ENCODE measurements around the gene KLHDC7A. TPM values are rescaled to one million over a fixed set of nuclear protein-coding genes. Genes with fewer than 3 reads are reported as not detected.

Gene KLHDC7A
- polyA plus RNA-seq, 4 donors, result 0.19 to 7.5 (median 0.25) TPM

DNA sequence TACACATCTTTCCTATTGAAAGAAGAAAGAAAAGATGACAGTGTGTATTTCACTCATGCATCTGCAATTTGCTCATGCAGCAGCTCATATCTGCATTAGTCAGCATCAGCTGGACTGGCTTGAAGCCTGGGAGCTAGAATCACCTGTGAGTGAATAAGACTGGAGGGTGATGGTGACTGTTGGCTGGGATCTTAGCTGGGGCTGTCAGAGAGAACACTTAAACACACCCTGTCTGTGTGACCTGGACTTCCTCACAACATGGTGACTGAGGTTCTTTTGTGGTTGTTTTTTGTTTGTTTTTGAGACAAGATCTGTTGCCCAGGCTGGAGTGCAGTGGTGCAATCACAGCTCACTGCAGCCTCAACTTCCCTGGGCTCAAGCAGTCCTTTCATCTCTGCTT, 24.9 kb downstream of the KLHDC7A start:
- H3K27ac ChIP-seq (ENCODE audit: low read depth in 1 of 3, low read length in 2 of 3), result no peak overlapping the region
- no peak overlapping the region for H3K4me3 ChIP-seq (ENCODE audit: low read depth in 1 of 3, low read length in 3 of 3)
- no peak for FAIRE-seq
- H3K4me1 ChIP-seq (ENCODE audit: control insufficient read depth in 3 of 3, insufficient read depth in 2 of 3, low read depth in 1 of 3, low read length in 2 of 3), result no peaks in the 10 kb centered on the region
- no peaks in the 10 kb centered on the region for H3K9me3 ChIP-seq (ENCODE audit: control insufficient read depth in 2 of 2, insufficient read depth in 1 of 2, low read depth in 1 of 2, low read length in 1 of 2)
- DNase-seq, result no peak
- no peaks in the 10 kb centered on the region for H3K36me3 ChIP-seq (ENCODE audit: control insufficient read depth in 3 of 3, insufficient read depth in 2 of 3, low read depth in 1 of 3, low read length in 3 of 3)
- H3K27me3 ChIP-seq (ENCODE audit: control insufficient read depth in 3 of 3, insufficient read depth in 3 of 3, low read length in 3 of 3), result no peaks in the 10 kb centered on the region

DNA sequence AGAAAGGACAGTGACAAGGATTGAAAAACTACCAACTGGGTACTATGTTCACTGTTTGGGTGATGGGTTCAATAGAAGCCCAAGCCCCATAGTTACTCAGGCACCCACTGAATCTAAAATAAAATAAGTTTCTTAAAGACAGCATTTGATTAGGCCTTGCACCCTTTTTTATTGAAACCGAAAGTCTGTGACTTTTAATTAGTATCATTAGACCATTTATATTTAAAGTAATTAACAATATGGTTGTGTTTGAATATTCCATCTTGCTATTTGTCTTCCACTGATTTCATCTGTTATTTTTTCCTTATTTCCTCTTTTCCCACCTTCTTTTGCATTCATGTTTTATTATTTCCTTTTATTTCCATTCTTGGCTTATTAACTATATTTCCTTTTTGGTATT, 27.4 kb downstream of the KLHDC7A start:
- no peak overlapping the region for H3K4me3 ChIP-seq (ENCODE audit: low read depth in 1 of 3, low read length in 3 of 3)
- H3K9me3 ChIP-seq (ENCODE audit: control insufficient read depth in 2 of 2, insufficient read depth in 1 of 2, low read depth in 1 of 2, low read length in 1 of 2), result no peaks in the 10 kb centered on the region
- H3K27ac ChIP-seq (ENCODE audit: low read depth in 1 of 3, low read length in 2 of 3), result no peak overlapping the region
- H3K4me1 ChIP-seq (ENCODE audit: control insufficient read depth in 3 of 3, insufficient read depth in 2 of 3, low read depth in 1 of 3, low read length in 2 of 3), result no peaks in the 10 kb centered on the region
- 88 to 100% (median 95%) methylated on average over 1 of the region's 1 CpG for WGBS, 3 donors
- H3K27me3 ChIP-seq (ENCODE audit: control insufficient read depth in 3 of 3, insufficient read depth in 3 of 3, low read length in 3 of 3), result no peaks in the 10 kb centered on the region
- H3K36me3 ChIP-seq (ENCODE audit: control insufficient read depth in 3 of 3, insufficient read depth in 2 of 3, low read depth in 1 of 3, low read length in 3 of 3), result no peaks in the 10 kb centered on the region
- DNase-seq (no peak), FAIRE-seq (no peak)

DNA sequence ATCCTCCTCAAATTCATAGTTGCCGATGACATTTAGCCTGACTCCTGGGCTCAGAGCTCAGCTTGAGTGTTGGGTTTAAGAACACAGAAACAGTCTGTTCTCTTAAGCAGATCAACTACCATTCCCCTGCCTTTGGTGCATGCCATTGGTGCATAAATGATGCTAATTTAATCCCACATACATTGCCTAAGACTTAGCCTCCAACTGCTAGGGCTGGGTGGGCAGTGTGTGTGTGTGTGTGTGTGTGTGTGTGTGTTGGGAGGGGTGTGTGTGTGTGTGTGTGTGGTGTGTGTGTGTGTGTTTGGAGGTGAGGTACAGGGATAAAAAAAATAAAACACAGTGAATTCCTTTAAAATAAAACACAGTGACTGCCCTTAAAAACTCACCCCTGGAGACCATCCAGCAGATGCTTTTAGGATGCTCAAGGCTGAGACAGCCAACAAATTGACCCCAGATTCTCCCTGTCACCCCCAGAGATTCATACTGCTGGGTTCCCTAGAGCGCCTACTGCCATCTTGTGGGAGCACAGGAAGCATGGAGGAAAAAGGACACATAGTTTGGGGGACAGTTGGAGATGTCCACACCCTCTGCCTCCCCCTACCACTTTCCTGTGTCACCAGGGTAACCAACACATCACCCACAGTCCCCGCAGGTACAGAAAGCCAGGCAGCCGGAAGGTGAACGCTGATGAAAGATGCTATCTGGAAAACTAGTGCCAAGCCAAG, 30.6 kb downstream of the KLHDC7A start:
- DNase-seq (no peak), FAIRE-seq (no peak)
- Histone ChIP-seq H3K4me1 (ENCODE audit: control insufficient read depth in 3 of 3, insufficient read depth in 2 of 3, low read depth in 1 of 3, low read length in 2 of 3) (no peaks in the 10 kb centered on the region), H3K27ac (ENCODE audit: low read depth in 1 of 3, low read length in 2 of 3) (no peak overlapping the region), H3K27me3 (ENCODE audit: control insufficient read depth in 3 of 3, insufficient read depth in 3 of 3, low read length in 3 of 3) (no peaks in the 10 kb centered on the region), H3K36me3 (ENCODE audit: control insufficient read depth in 3 of 3, insufficient read depth in 2 of 3, low read depth in 1 of 3, low read length in 3 of 3) (no peaks in the 10 kb centered on the region), H3K4me3 (ENCODE audit: low read depth in 1 of 3, low read length in 3 of 3) (no peak overlapping the region), H3K9me3 (ENCODE audit: control insufficient read depth in 2 of 2, insufficient read depth in 1 of 2, low read depth in 1 of 2, low read length in 1 of 2) (peaks cover 0 to 6% of the 10 kb centered on the region in 2 donors)
- 82 to 86% (median 84%) methylated on average over 5 of the region's 5 CpGs for WGBS, 3 donors

DNA sequence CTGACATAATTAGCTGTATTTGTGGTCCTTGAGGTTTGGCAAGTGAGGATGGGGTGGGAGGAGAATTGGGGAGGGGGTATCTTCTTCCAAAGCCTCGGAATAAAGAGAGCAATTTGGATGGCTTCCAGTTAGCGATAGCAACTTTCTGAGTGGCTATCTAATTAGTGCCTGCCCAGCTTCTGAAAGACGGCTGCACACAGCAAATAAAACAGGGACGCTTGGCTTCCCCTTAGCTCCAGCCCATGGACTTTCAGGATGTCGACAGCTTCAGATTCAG, 31.1 kb downstream of the KLHDC7A start:
- WGBS, 3 donors, result 50 to 60% (median 56%) methylated on average over 5 of the region's 5 CpGs
- no peak for DNase-seq
- H3K36me3 ChIP-seq (ENCODE audit: control insufficient read depth in 3 of 3, insufficient read depth in 2 of 3, low read depth in 1 of 3, low read length in 3 of 3), result no peaks in the 10 kb centered on the region
- no peaks in the 10 kb centered on the region for H3K27me3 ChIP-seq (ENCODE audit: control insufficient read depth in 3 of 3, insufficient read depth in 3 of 3, low read length in 3 of 3)
- no peak for FAIRE-seq
- H3K4me3 ChIP-seq (ENCODE audit: low read depth in 1 of 3, low read length in 3 of 3), result no peak overlapping the region
- peaks cover 0 to 8% of the 10 kb centered on the region in 2 donors for H3K9me3 ChIP-seq (ENCODE audit: control insufficient read depth in 2 of 2, insufficient read depth in 1 of 2, low read depth in 1 of 2, low read length in 1 of 2)
- H3K4me1 ChIP-seq (ENCODE audit: control insufficient read depth in 3 of 3, insufficient read depth in 2 of 3, low read depth in 1 of 3, low read length in 2 of 3), result no peaks in the 10 kb centered on the region
- H3K27ac ChIP-seq (ENCODE audit: low read depth in 1 of 3, low read length in 2 of 3), result no peak overlapping the region

DNA sequence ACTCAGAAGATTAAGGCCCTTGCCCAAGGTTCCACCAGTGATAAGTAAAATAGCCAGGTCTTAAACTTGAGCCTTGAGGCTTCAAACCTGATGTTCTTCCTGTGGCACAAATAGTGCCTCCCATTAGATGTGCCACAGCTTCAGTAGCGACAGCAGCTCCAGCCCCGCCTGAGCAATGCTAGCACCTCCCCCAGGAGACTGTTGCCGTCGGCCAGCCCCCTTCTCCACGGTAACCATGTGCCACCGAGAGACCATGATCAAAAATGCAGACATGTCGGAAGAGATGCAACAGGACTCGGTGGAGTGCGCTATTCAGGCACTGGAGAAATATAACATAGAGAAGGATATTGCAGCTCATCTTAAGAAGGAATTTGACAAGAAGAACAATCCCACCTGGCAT, 32.2 kb downstream of the KLHDC7A start:
- WGBS, 3 donors, result 62 to 77% (median 74%) methylated on average over 9 of the region's 9 CpGs

DNA sequence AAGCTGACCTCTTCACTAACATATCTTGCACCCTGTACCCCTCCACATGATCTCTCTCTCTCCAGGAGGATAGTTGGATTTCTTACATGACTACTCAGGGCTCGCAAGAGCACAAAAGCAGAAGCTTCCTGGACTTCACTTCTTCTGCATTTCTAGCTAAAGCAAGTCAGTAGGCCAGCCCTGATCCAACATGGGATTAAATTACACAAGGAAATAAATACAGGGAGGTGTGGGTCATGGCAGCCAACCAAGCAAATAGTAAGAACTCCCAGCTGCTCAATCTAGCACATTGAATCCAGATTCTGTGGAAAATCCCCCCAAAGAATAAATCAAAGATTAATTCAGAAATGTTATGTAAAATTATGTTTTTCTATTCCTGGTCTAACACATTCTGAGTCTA, 33.3 kb downstream of the KLHDC7A start:
- Histone ChIP-seq H3K4me1 (ENCODE audit: control insufficient read depth in 3 of 3, insufficient read depth in 2 of 3, low read depth in 1 of 3, low read length in 2 of 3) (no peaks in the 10 kb centered on the region), H3K27ac (ENCODE audit: low read depth in 1 of 3, low read length in 2 of 3) (no peak overlapping the region), H3K36me3 (ENCODE audit: control insufficient read depth in 3 of 3, insufficient read depth in 2 of 3, low read depth in 1 of 3, low read length in 3 of 3) (no peaks in the 10 kb centered on the region), H3K27me3 (ENCODE audit: control insufficient read depth in 3 of 3, insufficient read depth in 3 of 3, low read length in 3 of 3) (no peaks in the 10 kb centered on the region), H3K9me3 (ENCODE audit: control insufficient read depth in 2 of 2, insufficient read depth in 1 of 2, low read depth in 1 of 2, low read length in 1 of 2) (peaks cover 0 to 8% of the 10 kb centered on the region in 2 donors), H3K4me3 (ENCODE audit: low read depth in 1 of 3, low read length in 3 of 3) (no peak overlapping the region)
- no peak for FAIRE-seq
- DNase-seq, result no peak
- WGBS, 3 donors, result 70 to 78% (median 78%) methylated on average over 1 of the region's 1 CpG

More for the DNA sequence above, 32.2 kb downstream of the KLHDC7A start:
- FAIRE-seq, result no peak
- no peaks in the 10 kb centered on the region for H3K4me1 ChIP-seq (ENCODE audit: control insufficient read depth in 3 of 3, insufficient read depth in 2 of 3, low read depth in 1 of 3, low read length in 2 of 3)
- H3K36me3 ChIP-seq (ENCODE audit: control insufficient read depth in 3 of 3, insufficient read depth in 2 of 3, low read depth in 1 of 3, low read length in 3 of 3), result no peaks in the 10 kb centered on the region
- no peak for DNase-seq
- no peak overlapping the region for H3K4me3 ChIP-seq (ENCODE audit: low read depth in 1 of 3, low read length in 3 of 3)
- peaks cover 0 to 8% of the 10 kb centered on the region in 2 donors for H3K9me3 ChIP-seq (ENCODE audit: control insufficient read depth in 2 of 2, insufficient read depth in 1 of 2, low read depth in 1 of 2, low read length in 1 of 2)
- H3K27me3 ChIP-seq (ENCODE audit: control insufficient read depth in 3 of 3, insufficient read depth in 3 of 3, low read length in 3 of 3), result no peaks in the 10 kb centered on the region
- H3K27ac ChIP-seq (ENCODE audit: low read depth in 1 of 3, low read length in 2 of 3), result no peak overlapping the region

DNA sequence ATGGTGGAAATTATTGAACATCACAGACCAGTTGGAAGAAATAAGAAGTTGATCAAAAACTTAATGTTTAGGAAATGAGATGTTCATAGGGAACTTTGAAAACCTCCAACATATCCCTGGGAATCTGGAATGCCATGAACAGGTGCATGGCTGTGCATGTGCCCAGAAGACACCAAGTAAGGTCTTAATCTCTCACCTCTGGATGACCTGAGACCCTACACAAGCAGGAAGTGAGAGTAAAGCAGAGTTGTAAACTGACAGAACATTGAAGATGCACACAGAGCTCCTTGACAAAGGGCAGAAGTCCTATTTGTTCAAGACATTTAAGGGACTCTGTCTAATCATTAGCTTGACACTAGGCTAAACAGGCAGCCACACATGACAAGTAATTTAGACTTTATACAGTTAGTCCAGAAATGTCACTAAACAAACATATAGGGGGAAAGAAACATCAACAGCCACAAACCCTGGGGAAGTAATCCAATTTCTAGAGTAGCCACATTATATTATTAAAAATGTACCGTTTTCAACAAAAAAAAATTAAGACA, 34.5 kb downstream of the KLHDC7A start:
- no peaks in the 10 kb centered on the region for H3K36me3 ChIP-seq (ENCODE audit: control insufficient read depth in 3 of 3, insufficient read depth in 2 of 3, low read depth in 1 of 3, low read length in 3 of 3)
- peaks cover 0 to 8% of the 10 kb centered on the region in 2 donors for H3K9me3 ChIP-seq (ENCODE audit: control insufficient read depth in 2 of 2, insufficient read depth in 1 of 2, low read depth in 1 of 2, low read length in 1 of 2)
- FAIRE-seq, result no peak
- no peak overlapping the region for H3K27ac ChIP-seq (ENCODE audit: low read depth in 1 of 3, low read length in 2 of 3)
- H3K27me3 ChIP-seq (ENCODE audit: control insufficient read depth in 3 of 3, insufficient read depth in 3 of 3, low read length in 3 of 3), result no peaks in the 10 kb centered on the region
- 52 to 70% (median 55%) methylated on average over 1 of the region's 1 CpG for WGBS, 3 donors
- no peak for DNase-seq
- no peaks in the 10 kb centered on the region for H3K4me1 ChIP-seq (ENCODE audit: control insufficient read depth in 3 of 3, insufficient read depth in 2 of 3, low read depth in 1 of 3, low read length in 2 of 3)
- no peak overlapping the region for H3K4me3 ChIP-seq (ENCODE audit: low read depth in 1 of 3, low read length in 3 of 3)

DNA sequence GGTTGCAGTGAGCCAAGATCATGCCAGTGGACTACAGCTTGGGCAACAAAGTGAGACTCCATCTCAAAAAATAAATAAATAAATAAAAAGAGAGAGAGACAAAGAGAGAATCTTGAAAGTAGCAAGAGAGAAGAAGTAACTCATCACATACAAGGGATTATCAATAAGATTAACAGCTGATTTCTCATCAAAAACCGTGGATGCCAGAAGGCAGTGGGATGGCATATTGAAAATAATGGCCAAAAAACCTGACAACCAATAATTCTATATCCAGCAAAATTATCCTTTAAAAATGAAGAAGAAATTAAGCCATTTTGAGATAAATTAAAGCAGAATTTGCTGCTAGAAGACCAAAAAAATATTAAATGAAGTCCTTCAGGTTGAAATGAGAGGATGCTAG, 35.7 kb downstream of the KLHDC7A start:
- Histone ChIP-seq H3K36me3 (ENCODE audit: control insufficient read depth in 3 of 3, insufficient read depth in 2 of 3, low read depth in 1 of 3, low read length in 3 of 3) (no peaks in the 10 kb centered on the region), H3K4me3 (ENCODE audit: low read depth in 1 of 3, low read length in 3 of 3) (no peak overlapping the region), H3K9me3 (ENCODE audit: control insufficient read depth in 2 of 2, insufficient read depth in 1 of 2, low read depth in 1 of 2, low read length in 1 of 2) (peaks cover 0 to 8% of the 10 kb centered on the region in 2 donors), H3K4me1 (ENCODE audit: control insufficient read depth in 3 of 3, insufficient read depth in 2 of 3, low read depth in 1 of 3, low read length in 2 of 3) (no peaks in the 10 kb centered on the region), H3K27me3 (ENCODE audit: control insufficient read depth in 3 of 3, insufficient read depth in 3 of 3, low read length in 3 of 3) (no peaks in the 10 kb centered on the region), H3K27ac (ENCODE audit: low read depth in 1 of 3, low read length in 2 of 3) (no peak overlapping the region)
- 57 to 67% (median 62%) methylated on average over 1 of the region's 1 CpG for WGBS, 3 donors
- FAIRE-seq (no peak), DNase-seq (no peak)

Measured in small intestine (tissue), 7 donors.